CD4-positive, alpha-beta T cell treated with Interleukin-17A for 1 hour (primary cell): Measurements from ENCODE around the gene NCR2.

ENCODE experiments used
- DNase-seq: peaks from one replicate; pipeline ENCODE4 v3.0.0-alpha.2; 2020

NCR2 gene

GRCh38 chr6:41331401-41332150 lies 3.8 kb upstream of the NCR2 start:
- no peak for DNase-seq

GRCh38 chr6:41332241-41332640 lies 3.2 kb upstream of the NCR2 start:
- DNase-seq: no peak

- no peak for DNase-seq
Measured at GRCh38 chr6:41332842-41333736, 2.3 kb upstream of the NCR2 start.

GRCh38 chr6:41334482-41335040 lies 847 bp upstream of the NCR2 start:
- peak; percentile 6 for DNase-seq

- DNase-seq: no peak
Measured at GRCh38 chr6:41335943-41336342, 535 bp downstream of the NCR2 start.

GRCh38 chr6:41336824-41337223 lies 1.4 kb downstream of the NCR2 start:
- no peak for DNase-seq

- no peak for DNase-seq
Measured at GRCh38 chr6:41337709-41338108, 2.3 kb downstream of the NCR2 start.

- no peak for DNase-seq
Measured at GRCh38 chr6:41338659-41339058, 3.3 kb downstream of the NCR2 start.

GRCh38 chr6:41341580-41341979 lies 6.2 kb downstream of the NCR2 start:
- DNase-seq: no peak

GRCh38 chr6:41342241-41342640 lies 6.8 kb downstream of the NCR2 start:
- no peak for DNase-seq

GRCh38 chr6:41343641-41344187 lies 8.3 kb downstream of the NCR2 start:
- no peak for DNase-seq

GRCh38 chr6:41344876-41345275 lies 9.5 kb downstream of the NCR2 start:
- peak; percentile 51 for DNase-seq

- DNase-seq: no peak
Measured at GRCh38 chr6:41345901-41346300, 10.5 kb downstream of the NCR2 start.

GRCh38 chr6:41346441-41346840 lies 11.0 kb downstream of the NCR2 start:
- DNase-seq: no peak

- no peak for DNase-seq
Measured at GRCh38 chr6:41347378-41348050, 12.1 kb downstream of the NCR2 start.

- no peak for DNase-seq
Measured at GRCh38 chr6:41348934-41349333, 13.5 kb downstream of the NCR2 start.

GRCh38 chr6:41352396-41352795 lies 17.0 kb downstream of the NCR2 start:
- no peak for DNase-seq

GRCh38 chr6:41352907-41353306 lies 17.5 kb downstream of the NCR2 start:
- no peak for DNase-seq

GRCh38 chr6:41353333-41353732 lies 17.9 kb downstream of the NCR2 start:
- DNase-seq: no peak

- DNase-seq: no peak
Measured at GRCh38 chr6:41355952-41356351, 20.5 kb downstream of the NCR2 start.

- no peak for DNase-seq
Measured at GRCh38 chr6:41356825-41357224, 21.4 kb downstream of the NCR2 start.

- DNase-seq: no peak
Measured at GRCh38 chr6:41358503-41358902, 23.1 kb downstream of the NCR2 start.
